OCI-LY3 (cell line): ENCODE results near the gene HNRNPH1.

Experiments
- CTCF ChIP-seq: fragments of 200-600, 300-600 bp; sonication (generic); IDR thresholded peaks from 2 replicates; pipeline ENCODE4 v1.5.1; 2014; ENCODE audit warnings: antibody characterized with exemption, low read length, low read depth
- EZH2phosphoT487 ChIP-seq: fragments of 200-600 bp; shearing (Covaris generic); IDR thresholded peaks from 2 replicates; pipeline ENCODE4 v1.6.1; 2018; ENCODE audit warnings: antibody characterized with exemption, mixed run types, low read depth

GRCh38 chr5:179607160-179607931, 16.1 kb downstream of the HNRNPH1 start:
- TF ChIP-seq CTCF (no peak), EZH2phosphoT487 (no peak)
